Midbrain (tissue), 1 donor: ENCODE data around the gene HEG1.

ENCODE experiments used
- DNase-seq: peaks from one replicate; lab custom pipeline; 2025; lab: John Stamatoyannopoulos, UW

HEG1 gene

DNA sequence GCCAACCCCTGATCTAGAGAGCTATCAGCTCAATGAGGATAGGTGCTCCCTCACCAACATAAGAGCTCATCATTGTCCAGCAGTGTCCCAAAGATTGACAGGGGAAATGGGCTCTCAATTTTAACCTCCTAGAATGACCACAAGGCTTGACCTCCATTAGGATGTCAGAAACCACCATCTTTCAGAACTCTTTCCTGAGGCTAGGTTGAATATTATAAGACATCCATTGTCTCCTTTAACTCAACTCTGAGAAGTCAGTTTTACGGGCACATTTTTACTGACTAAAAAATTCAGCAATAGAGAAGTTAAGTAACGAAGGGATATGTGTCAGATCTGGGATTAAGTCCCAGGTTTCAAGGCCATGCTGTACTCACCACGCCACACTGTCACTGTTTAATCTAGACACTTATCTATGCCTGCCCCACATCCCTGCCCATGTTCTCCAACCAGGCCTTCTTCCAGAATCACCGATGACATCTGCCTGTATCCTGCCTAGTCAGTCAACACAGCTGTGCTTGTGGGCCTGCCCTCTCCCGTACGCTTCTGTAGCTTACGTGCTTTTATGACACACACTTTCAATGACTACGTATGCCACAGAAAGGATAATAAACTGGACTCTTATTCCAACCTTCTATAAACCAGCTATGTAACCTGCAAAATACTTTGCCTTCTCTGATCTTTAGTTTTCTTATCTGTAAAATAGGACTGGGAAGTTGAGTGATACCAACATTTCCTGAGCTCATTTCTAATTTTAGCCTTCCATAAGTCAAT is 104.1 kb downstream of the HEG1 start:
- no peak for DNase-seq

DNA sequence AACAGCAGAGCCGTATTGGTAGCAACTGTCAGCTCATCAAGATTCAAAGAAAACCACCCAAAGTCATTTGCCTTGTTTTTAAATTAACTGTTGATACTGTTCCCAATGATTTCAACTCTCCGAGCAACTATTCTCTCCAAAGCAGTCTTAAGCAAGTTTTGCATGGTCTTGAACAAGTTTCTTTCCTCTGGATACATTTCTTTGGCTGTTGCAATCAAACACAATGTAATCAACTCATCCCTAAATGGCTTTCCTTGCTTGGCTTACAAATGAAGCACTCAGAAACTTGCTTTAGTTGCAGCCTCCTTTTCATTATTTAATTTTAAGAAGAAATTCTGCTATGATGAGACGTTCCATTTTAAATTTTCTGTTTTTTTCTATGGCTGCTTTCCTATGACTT is 105.8 kb downstream of the HEG1 start:
- DNase-seq = no peak

DNA sequence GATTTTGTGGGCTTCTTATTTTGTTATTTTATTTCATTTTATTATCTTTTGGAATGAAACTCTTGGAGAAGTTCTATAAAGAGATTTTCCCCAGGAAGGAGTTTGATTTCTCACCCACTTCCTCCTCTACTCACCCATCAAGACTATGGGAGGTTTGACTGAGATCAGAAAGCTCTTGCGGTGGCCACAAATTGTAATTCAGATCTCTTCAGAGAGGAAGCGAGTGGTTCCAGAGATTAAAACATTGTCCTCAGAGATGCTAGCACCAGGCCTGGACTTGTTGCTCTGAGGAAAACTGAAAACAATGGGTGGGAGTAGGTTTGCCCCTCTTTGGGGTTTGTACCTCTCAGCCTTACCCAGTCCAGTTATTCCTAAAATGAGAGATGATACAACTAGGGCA is 113.2 kb downstream of the HEG1 start:
- DNase-seq = no peak

DNA sequence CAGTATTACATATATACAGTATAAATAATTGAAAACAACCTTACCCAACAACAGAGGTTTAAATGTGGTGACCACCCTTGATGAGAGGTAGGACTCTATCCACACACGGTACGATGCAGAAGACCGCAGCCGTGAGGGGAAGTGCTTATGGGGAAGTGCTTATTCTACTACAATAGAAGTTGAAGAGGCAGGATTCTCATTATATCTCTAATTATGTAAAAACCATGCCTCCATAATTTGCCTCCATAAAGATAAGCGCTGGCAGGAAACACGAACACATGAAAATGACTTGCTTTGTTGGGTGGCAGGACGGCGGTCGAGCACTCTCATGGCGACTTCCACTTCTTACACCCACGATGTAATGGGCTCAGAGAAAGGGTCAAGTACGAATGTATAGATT is 114.0 kb downstream of the HEG1 start:
- DNase-seq = no peak

DNA sequence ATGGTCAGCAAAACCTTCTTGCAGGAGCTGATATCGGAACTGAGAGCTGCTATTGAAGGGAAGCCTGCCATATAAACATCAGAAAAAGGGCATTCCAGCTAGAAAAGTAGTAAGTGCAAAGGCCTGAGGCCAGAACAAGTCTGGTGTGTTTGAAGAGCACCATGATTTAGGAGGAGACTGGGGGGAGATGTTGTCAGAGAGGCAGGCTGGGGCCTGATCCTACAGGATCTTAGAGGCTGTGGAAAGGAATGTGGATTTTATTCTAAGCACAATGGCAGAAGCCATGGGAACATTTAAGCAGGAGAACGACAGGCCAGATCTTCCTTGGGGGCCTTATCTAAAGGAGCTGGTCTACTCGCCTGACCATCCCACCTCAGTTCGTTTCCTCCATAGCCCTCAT is 116.1 kb downstream of the HEG1 start:
- DNase-seq = no peak

DNA sequence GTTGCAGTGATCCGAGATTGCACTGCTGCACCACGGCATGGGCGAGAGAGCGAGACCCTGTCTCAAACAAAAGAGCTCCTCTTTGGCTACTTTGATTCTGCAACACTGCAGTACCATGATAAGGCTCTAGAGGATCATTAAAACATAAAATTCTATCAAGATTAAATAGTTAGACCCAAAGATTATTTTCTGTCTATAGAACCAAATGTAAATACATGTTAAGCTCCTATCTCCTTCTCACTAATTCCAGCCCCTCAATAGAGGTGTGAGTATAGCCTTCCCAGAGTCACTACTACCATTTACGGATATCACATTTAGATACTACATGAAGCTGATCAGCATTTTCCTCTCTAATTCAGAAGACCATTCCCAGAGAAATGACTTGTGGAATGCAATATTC is 116.9 kb downstream of the HEG1 start:
- no peak for DNase-seq

DNA sequence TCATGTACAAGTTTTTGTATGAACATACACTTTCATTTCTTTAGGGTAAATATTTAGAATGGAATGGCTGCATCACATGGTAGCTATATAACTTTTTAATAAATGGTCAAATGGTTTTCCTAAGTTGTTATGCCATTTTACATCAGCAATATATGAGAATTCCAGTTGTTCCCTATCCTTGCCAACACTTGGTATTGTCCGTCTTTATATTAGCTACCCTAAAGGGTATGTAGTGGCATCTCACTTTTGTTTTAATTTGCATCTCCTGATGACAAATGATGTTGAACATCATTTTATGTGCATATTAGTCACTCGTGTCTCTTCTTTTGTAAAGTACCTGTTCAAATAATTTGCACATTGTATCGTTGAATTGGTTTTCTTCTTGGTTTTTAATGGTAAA is 118.7 kb downstream of the HEG1 start:
- no peak for DNase-seq

DNA sequence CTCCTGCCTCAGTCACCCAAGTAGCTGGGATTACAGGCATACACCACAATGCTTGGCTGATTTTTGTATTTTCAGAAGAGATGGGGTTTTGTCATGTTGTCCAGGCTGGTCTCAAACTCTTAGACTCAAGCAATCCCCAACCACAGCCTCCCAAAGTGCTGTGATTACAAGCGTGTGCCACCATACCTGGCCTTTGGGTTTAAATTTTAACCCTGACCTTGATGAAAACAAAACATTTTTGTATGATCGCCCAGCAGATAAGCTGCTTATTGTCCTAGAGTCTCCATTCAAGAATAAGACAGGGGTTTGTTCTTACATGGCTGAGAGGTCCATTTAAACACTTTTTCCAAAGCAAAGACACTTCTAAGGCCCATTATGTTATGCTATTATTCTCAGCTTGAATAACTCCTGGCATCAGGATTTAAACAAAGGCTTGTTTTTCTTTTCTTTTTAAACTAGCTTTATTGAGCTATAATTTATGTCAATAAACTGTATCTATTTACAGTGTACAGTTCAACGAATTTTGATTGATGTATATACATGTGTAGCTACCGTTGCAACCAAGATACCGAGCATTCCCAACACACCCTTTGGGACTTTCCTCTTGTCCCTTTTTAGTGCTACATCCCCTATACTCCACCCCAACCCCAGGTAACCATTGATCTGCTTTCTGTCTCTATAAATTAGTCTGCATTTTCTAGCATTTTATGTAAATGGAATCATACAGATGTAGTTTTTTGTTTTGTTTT is 119.8 kb downstream of the HEG1 start:
- no peak for DNase-seq

DNA sequence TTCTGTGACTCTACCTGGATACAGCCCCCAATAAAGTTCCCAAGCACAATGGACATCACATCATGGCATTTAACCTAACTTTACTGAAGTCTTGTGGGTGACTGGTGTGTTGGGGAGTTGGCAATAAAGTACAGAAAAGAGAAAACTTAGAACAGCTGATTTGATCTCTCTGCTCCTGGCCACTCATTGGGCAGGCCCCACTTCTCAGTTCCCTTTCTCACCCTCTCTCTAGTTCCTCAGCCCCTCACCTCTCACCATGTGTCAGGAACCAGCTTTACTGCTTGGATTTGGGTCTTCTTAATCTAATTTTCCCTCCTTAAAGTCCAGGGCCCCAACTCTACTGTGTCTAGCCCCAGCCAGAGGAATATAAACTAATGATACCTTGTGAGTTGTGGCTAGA is 120.5 kb downstream of the HEG1 start:
- no peak for DNase-seq

DNA sequence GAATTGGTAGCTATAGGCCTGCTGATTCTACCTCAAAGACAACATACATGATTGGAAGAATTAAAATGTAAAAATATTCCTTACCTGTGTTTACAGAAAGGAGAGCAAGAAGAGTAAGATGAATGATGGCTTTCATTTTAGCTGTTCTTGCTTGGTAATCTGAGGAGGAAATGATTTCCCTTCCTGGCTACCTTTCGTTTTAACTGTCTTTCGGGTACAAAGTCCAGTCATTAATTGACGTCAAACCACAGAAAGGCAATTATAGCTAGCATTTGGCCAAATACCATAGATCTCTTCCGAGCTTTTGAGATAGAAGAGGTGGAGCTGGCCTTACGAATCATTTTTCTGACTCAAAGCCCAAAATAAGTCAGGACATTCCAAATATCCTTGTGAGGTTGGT is 121.2 kb downstream of the HEG1 start, which contains the start of gene MUC13:
Gene MUC13, minus strand, starts transcription at position 175 of the 400 bp plus-strand sequence. Its CDS starts 39 bp downstream, at position 136.
- no peak for DNase-seq

DNA sequence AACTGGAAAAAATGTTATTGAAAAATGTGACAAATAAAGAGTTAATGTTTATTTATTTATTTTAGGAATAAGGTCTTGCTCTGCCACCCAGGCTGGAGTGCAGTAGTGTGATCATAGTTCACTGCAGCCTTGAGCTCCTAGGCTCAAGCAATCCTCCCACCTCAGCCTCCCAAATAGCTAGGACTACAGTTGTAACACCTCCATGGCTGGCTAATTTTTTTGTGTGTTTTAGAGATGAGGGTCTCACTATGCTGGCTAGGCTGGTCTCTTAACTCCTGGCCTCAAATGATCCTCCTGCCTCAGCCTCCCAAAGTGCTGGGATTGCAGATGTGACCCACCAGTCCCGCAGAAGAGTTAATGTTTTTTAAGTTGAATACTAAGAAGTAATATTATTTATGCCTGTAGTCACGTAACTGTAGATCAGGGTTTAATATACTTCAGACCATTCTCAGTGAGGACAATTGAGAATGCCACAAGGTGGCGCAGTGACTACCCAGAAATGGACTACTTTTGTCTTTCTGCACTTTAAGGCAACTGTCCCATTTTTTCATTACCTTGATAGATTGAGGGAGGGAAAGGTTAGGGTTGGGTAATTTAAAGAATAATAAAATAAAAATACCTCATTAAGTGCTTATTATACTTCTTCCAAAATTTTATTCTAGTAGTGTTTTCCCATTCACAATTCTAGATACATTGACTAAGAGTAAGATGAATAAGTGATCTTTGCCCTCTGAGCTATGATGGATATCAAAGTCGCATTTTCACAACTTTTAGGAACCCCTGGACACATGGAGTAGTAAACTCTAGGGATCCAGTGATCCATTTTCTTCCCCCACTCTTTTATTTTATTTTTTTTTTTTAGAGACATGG is 127.2 kb downstream of the HEG1 start:
- DNase-seq = peak; percentile 26

DNA sequence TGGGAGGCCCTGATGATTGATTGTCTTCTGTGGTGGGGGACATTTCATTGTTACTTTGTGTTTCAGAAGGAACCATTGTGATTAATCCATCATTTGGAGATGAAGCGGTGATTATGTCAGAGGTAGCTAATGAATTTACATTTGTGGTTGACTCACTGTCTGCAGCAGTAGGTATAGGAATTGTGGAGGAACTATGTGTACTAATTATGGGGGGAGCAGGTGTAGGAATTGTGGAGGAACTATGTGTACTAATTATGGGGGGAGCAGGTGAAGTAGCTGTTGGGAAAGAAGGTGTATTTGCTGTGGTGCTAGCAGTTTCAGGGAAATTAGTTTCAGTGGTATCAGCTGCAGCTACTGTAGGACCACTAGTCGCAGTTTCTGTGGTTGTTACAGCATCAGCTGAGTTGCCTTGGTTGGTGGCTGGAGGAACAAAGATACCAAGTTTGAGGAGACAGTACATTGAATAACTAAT is 128.2 kb downstream of the HEG1 start:
- no peak for DNase-seq

DNA sequence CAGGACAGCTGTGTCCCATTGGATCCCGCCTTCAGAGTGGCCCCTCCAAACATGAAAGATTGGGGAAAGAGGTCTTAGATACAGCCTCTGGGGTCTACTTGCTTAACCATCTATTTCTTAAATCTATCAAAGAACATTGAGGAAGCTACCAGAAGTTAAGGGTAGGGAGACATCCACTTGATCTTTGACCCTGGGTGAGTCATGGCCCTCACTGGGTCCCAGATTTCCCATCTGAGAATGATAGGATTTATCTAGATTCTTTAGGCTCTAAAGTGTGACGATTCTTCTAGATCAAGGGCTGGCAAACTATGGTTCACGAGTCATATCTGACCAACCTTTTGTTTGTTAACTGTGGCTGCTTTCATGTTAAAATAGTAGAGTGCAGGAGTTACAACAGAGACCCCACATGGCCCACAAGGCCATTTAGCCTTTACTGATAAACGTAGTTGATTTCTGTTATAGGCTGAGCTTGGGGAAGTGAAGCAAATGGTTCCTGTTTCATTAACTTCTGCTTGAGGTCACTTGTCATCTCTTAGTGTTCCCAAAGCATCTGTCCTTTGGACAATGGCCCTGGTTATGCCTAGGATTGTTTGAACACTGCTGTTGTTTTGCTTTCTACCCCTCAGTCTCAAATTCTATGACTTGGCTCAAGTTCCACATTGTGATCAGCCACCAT is 129.2 kb downstream of the HEG1 start:
- DNase-seq = no peak

DNA sequence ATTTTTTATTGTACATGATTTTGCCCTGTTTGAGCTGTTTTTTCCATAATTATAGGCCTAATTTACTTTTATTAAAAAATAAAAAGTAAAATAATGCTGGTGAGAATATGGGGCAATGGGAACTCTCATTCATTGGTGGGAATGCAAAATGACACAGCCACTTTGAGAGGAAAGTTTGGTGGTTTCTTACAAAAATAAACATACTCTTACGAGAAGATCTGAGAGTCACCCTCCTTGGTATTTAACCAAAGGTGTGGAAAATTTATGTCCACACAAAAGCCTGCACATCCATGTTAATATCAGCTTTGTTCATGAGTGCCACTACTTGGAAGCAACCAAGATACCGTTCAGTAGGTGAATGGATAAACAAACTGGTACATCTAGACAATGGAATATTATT is 131.1 kb downstream of the HEG1 start:
- no peak for DNase-seq

DNA sequence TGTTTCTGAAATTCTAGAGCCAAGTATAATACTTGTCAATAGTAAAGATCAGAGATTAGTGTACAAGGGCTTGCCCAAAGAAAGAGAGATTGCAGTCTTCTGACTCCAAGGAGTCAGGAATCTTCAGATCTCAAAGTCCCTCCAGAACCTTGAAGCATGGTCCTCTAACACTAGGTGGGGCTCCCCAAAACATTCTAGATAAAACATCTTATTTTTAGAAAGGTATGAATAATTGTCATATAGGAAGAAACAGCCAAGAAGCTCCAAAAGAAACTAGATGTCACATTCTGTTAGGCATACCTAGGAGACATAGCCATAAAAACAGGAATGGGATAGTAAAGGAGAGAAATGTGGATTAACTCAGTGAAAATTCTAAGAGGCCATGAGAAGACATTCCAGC is 132.0 kb downstream of the HEG1 start:
- DNase-seq = no peak

DNA sequence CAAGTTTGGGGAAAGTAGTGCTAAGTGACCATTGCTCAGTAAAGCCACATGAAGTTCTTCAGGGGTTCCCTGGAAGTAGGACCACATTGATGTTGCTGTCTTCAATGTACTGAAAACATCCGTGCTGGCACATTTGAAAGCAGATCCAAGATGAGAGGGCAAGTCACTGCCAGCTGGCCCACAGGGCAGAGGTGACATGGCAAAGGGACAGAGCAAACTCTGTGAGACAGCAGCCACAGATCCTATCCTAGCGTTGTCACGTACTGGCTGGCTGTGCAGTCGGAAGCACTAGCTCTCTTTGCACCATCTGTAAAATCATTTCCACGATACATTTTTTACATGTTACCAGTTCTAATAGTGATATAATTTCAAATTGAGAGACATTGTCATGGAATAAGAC is 135.1 kb downstream of the HEG1 start:
- peak; percentile 13 for DNase-seq

DNA sequence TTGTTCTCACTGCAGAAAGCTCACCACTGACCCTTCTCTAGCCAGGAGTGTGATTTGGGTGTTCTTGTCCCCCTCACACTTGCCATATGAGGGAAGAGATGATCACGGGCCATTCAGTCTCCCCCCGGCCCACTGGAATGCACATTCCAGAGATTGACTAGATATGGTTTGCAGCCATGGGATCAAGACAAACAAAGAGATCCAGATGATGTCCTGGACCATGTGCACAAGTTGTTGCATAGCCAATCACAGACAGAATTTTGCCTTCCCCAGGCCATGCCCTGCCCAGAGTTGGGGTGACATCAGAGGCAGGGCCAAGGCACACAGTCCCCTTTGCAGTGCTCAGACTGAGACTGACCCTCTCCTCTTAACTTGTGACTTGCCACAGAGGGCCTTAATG is 136.0 kb downstream of the HEG1 start:
- DNase-seq = no peak

DNA sequence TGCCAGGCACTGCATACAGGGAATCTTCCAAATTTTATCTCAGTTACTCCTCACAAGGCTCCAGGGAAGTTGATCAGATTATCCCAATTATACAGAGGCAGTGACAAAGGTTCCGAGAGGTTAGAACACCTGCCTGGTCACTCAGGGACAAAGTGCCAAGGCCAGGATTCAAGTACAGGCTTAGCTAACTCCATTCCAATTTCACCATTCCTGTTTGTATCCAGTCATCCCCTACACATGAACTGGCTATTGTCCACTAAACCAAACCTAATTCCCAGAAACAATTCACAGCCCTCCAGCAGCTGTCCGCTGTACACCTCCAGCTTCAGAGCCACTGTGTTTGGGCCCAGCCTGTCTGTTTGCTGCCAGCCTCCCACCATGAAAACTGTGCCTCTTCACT is 137.3 kb downstream of the HEG1 start:
- DNase-seq = no peak

DNA sequence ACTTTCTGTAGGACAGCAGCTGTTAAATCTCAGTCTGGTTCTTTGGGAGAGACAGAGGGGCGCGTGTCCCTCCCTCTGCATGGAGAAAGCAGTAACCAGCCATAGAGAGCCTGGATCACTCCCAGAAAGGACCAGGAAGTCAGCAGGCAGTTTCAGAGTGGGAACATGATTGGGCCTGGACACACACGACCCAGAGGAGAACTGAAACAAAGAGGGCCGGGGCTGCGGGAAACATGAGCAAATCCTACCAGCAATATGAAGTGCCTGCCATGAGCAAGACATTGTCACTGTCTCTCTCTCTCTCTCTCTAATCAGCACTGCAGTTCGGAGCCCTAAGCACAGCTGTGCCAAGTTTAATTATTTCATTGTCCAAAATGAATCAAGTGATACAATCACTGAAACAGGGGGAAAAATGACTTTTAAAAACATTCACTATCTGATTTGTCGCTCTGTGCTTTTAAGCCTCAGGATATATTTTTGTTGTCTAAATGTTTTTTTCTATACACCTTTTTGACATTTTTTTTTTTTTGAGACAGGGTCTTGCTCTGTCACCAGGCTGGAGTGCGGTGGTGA is 138.9 kb downstream of the HEG1 start:
- DNase-seq = peak; percentile 4
